ENCODE results near the gene ADA.

ADA gene

GRCh38 chr20:44600758-44601201, 50.7 kb downstream of the ADA start:
- Histone ChIP-seq H3K9ac (ENCODE audit: low read length) (no peak overlapping the region), H3K9me2 (replicated peaks; ENCODE audit: insufficient read depth, low read length) (no peaks in the 10 kb centered on the region), H3K4me2 (ENCODE audit: low read depth, low read length) (no peak overlapping the region), H2AFZ (ENCODE audit: low read length) (no peak overlapping the region), H3K36me3 (replicated peaks; ENCODE audit: insufficient read depth, low read length) (no peaks in the 10 kb centered on the region), H3K4me1 (ENCODE audit: low read length) (peaks cover 17% of the 10 kb centered on the region), H3F3A (ENCODE audit: insufficient read depth, low read length) (no peaks in the 10 kb centered on the region), H4K20me1 (ENCODE audit: insufficient read depth, low read length) (no peaks in the 10 kb centered on the region), H3K9me3 (replicated peaks; ENCODE audit: insufficient read depth, low read length) (no peaks in the 10 kb centered on the region), H3K27ac (ENCODE audit: low read length) (no peak overlapping the region), H3K4me3 (ENCODE audit: low read length) (no peak overlapping the region), H3K27me3 (replicated peaks; ENCODE audit: insufficient read depth, low read length) (no peaks in the 10 kb centered on the region), H3K79me2 (ENCODE audit: low read length) (no peaks in the 10 kb centered on the region)
- TF ChIP-seq CTCF (IDR thresholded peaks at IDR 0.05; ENCODE audit: low read length), result no peak
- TF ChIP-seq EZH2phosphoT487 (IDR thresholded peaks at IDR 0.05; ENCODE audit: low read length), result no peak
- no peak for TF ChIP-seq EZH2 (optimal IDR thresholded peaks at IDR 0.05; ENCODE audit: low read depth, low read length)
- DNase-seq, result no peak

GRCh38 chr20:44600301-44600700, 51.2 kb downstream of the ADA start:
- H3K27ac ChIP-seq (ENCODE audit: low read length), result no peak overlapping the region
- no peak overlapping the region for H3K4me3 ChIP-seq (ENCODE audit: low read length)
- H3K9ac ChIP-seq (ENCODE audit: low read length), result no peak overlapping the region

GRCh38 chr20:44599715-44600114, 51.8 kb downstream of the ADA start:
- H3K9ac ChIP-seq (ENCODE audit: low read length), result no peak overlapping the region
- no peak overlapping the region for H2AFZ ChIP-seq (ENCODE audit: low read length)
- no peaks in the 10 kb centered on the region for H3K9me3 ChIP-seq (replicated peaks; ENCODE audit: insufficient read depth, low read length)
- H3K79me2 ChIP-seq (ENCODE audit: low read length), result no peaks in the 10 kb centered on the region
- H3K4me3 ChIP-seq (ENCODE audit: low read length), result no peak overlapping the region
- H3K9me2 ChIP-seq (replicated peaks; ENCODE audit: insufficient read depth, low read length), result no peaks in the 10 kb centered on the region
- TF ChIP-seq EZH2 (optimal IDR thresholded peaks at IDR 0.05; ENCODE audit: low read depth, low read length) (no peak), CTCF (IDR thresholded peaks at IDR 0.05; ENCODE audit: low read length) (no peak), EZH2phosphoT487 (IDR thresholded peaks at IDR 0.05; ENCODE audit: low read length) (no peak)
- DNase-seq, result no peak
- H3F3A ChIP-seq (ENCODE audit: insufficient read depth, low read length), result no peaks in the 10 kb centered on the region
- H3K4me1 ChIP-seq (ENCODE audit: low read length), result peaks cover 17% of the 10 kb centered on the region
- H3K27ac ChIP-seq (ENCODE audit: low read length), result no peak overlapping the region
- no peaks in the 10 kb centered on the region for H3K27me3 ChIP-seq (replicated peaks; ENCODE audit: insufficient read depth, low read length)
- no peaks in the 10 kb centered on the region for H3K36me3 ChIP-seq (replicated peaks; ENCODE audit: insufficient read depth, low read length)
- no peaks in the 10 kb centered on the region for H4K20me1 ChIP-seq (ENCODE audit: insufficient read depth, low read length)
- no peak overlapping the region for H3K4me2 ChIP-seq (ENCODE audit: low read depth, low read length)

More at GRCh38 chr20:44600301-44600700, 51.2 kb downstream of the ADA start:
- Histone ChIP-seq H3K4me2 (ENCODE audit: low read depth, low read length) (no peak overlapping the region), H3K4me1 (ENCODE audit: low read length) (peaks cover 17% of the 10 kb centered on the region), H3K9me3 (replicated peaks; ENCODE audit: insufficient read depth, low read length) (no peaks in the 10 kb centered on the region), H4K20me1 (ENCODE audit: insufficient read depth, low read length) (no peaks in the 10 kb centered on the region), H2AFZ (ENCODE audit: low read length) (no peak overlapping the region), H3K9me2 (replicated peaks; ENCODE audit: insufficient read depth, low read length) (no peaks in the 10 kb centered on the region), H3K27me3 (replicated peaks; ENCODE audit: insufficient read depth, low read length) (no peaks in the 10 kb centered on the region), H3K36me3 (replicated peaks; ENCODE audit: insufficient read depth, low read length) (no peaks in the 10 kb centered on the region), H3K79me2 (ENCODE audit: low read length) (no peaks in the 10 kb centered on the region), H3F3A (ENCODE audit: insufficient read depth, low read length) (no peaks in the 10 kb centered on the region)
- no peak for DNase-seq
- TF ChIP-seq CTCF (IDR thresholded peaks at IDR 0.05; ENCODE audit: low read length) (no peak), EZH2 (optimal IDR thresholded peaks at IDR 0.05; ENCODE audit: low read depth, low read length) (no peak), EZH2phosphoT487 (IDR thresholded peaks at IDR 0.05; ENCODE audit: low read length) (no peak)
